HUDEP-2 (cell line): ENCODE data around the gene INPP5A.
"Not testable (repeated sequence)": the region's sequence is repeated elsewhere in the genome, so short reads cannot be mapped to it uniquely, and the experiment has no call there.

Experiments
- DNase-seq, 76 experiments: peaks; one replicate each; lab custom pipeline; 2025; ENCODE audit not compliant: unreplicated experiment in 76 of 76; lab: John Stamatoyannopoulos, UW

The INPP5A gene

DNA sequence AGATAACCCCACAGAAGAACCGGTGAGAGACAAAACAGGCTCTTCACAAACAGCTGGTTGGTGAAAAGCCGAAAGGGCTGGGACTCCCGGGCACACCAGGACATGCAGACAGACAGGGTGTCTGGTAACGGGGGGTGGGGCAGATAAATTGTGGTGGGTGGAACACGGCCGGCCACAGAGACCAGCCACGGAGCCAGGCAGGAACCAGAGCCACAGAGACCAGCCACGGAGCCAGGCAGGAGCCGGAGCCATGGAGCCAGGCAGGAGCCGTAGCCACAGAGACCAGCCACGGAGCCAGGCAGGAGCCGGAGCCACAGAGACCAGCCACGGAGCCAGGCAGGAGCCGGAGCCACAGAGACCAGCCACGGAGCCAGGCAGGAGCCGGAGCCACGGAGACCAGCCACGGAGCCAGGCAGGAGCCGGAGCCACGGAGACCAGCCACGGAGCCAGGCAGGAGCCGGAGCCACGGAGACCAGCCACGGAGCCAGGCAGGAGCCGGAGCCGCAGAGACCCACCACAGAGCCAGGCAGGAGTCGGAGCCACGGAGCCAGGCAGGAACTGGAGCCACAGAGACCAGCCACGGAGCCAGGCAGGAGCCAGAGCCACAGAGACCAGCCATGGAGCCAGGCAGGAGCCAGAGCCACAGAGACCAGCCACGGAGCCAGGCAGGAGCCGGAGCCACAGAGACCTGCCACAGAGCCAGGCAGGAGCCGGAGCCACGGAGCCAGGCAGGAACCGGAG, 288.4 kb downstream of the INPP5A start:
- not testable (repeated sequence) for DNase-seq

- DNase-seq: no peak
These were observed 289.2 kb downstream of the INPP5A start for GRCh38 chr10:132826524-132827422.

DNA sequence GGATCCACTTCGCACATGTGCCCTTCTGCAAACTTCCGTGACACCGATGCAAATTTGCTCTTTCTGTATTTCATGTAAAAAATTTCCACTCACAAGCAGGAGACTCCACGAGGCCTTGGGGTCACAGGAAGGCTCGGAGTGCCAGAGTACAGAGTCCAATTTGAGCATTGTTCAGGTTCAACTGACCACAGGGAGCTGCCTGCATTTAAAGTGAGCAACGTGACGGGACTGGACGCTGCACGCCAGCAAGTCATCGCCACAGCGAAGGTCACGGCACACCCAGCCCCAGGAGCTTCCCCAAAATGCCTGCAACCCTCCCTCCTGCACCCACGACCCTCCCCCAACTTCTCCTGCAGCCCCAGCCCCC, 289.8 kb downstream of the INPP5A start:
- no peak for DNase-seq

DNA sequence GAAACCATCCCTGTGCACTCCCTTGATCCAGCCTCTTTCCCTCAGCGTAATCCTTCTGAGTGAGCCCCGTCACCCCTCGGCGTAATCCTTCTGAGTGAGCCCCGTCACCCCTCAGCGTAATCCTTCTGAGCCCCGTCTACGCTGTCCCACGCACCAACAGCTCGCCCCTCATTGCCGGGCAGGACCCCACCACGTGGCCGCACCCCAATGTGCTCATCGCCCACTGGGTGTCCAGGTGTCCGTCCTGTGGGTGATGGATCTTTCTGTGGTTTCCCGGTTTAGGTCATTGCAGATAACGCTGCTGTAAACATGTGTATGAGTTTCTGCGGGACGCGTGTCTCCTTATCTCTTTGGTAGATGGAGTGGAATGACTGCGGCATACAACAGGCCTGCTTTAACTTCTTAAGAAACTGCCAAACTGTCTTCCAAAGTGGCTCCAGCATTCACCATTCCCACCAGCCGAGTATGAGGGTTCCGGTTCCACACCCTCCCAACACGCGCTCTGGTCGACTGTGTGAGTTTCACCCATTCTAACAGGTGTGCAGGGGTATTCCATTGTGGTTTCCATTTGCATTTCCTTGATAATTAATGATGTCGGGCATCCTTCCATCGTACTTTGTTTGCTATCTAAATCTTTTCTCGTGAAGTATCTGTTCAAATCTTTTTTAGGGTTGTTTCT, 290.4 kb downstream of the INPP5A start:
- DNase-seq: no peak

GRCh38 chr10:132828681-132829080, 291.1 kb downstream of the INPP5A start:
- DNase-seq: no peak

GRCh38 chr10:132829403-132829802, 291.8 kb downstream of the INPP5A start:
- DNase-seq: no peak

GRCh38 chr10:132832186-132832969, 294.8 kb downstream of the INPP5A start:
- no peak for DNase-seq
